LoVo (cell line): ENCODE measurements around the gene GMPR.
"Not testable (repeated sequence)": the region's sequence is repeated elsewhere in the genome, so short reads cannot be mapped to it uniquely, and the experiment has no call there.

Experiments used
- DNase-seq: peaks from one replicate; pipeline ENCODE4 v3.0.0-alpha.2; 2016; ENCODE audit warnings: low spot score

The GMPR gene

DNA sequence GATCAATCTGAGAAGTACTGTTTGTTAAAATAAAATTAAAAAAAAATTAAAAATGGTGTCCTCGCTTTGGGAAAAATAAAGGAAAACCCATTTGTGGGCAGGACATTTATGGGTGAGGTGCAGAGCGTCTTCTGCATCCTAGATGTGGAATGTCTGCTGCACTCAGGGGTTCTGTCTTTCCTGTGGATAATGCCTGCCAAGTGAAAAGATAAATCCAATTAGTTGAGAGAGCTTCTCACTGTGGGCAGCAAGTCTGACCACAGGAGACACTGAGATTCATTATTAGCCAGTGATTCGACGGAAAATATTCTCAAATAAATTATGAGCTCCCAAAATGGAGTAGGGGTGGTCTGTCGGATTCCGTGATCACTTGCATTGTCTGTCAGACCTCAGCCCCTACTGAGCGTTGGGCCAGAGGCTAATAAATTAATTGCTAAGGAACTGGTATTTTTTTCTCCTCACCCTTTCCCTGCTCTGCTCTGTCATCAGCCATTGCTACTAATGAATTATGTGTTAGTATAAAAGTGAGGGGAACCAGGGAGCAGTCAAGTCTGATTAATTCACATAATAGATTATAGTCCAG, 10.0 kb downstream of the GMPR start:
- no peak for DNase-seq

DNA sequence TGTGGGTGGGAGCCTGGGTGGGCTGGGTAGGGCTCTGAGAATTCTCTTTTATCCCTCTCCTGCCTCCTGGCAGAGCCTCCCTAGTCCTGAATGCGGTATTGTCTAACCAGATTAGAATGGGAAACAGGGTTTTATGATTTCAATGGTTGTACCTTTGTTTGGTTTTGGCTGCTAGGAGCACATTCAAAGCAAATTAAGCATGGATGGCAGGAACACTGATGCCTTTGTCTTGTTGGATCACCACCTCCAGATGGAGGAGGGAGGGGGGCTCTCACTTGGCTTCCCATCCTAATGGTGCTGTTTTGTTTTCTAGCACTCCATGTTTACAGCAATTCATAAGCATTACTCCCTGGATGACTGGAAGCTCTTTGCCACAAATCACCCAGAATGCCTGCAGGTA, 11.6 kb downstream of the GMPR start:
- DNase-seq = no peak

- DNase-seq = no peak
These were observed 13.3 kb downstream of the GMPR start for GRCh38 chr6:16251706-16252105.

GRCh38 chr6:16252686-16253299, 14.4 kb downstream of the GMPR start:
- DNase-seq = no peak

DNA sequence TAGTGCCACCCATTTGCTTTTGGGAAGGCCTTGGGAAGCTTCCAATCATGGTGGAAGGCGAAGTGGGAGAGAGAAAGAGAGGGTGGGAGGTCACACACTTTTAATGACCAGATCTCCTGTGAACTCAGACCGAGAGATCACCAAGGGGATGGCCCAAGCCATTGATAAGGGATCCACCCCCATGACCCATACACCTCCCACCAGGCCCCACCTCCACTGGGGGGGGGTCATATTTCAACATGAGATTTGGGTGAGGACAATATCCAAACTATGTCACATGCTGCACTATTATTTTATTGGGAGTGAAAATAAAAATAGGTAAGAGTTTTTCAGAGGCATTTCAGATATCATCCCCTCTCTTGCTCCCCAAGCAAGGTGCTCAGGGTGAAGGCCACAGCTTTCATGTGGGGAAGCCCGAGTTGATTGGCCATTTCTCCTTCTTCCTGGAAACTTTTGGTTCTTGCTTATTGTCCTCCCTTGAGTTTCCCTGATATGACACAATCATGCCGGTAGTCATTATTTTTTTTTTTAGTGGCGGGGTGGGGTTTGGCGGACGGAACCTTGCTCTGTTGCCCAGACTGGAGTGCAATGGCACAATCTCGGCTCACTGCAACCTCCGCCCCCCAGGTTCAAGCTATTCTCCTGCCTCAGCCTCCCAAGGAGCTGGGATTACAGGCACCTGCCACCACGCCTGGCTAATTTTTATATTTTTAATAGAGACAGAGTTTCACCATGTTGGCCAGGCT, 15.2 kb downstream of the GMPR start:
- no peak for DNase-seq

DNA sequence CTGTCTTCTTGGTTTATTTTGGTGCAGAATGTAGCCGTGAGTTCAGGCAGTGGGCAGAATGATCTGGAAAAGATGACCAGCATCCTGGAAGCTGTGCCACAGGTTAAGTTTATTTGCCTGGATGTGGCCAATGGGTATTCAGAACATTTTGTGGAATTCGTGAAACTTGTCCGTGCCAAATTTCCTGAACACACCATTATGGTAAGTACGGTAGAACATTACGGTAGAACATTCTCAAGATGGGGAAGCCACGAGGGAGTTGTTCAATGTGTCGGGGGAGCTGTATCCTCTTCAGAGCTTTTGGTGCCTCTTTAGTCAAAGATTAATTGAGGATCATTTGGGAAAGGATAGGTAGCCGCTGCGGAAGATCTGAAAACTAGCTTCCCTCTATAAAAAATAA, 16.1 kb downstream of the GMPR start:
- DNase-seq = no peak

GRCh38 chr6:16256781-16257180, 18.4 kb downstream of the GMPR start:
- no peak for DNase-seq

DNA sequence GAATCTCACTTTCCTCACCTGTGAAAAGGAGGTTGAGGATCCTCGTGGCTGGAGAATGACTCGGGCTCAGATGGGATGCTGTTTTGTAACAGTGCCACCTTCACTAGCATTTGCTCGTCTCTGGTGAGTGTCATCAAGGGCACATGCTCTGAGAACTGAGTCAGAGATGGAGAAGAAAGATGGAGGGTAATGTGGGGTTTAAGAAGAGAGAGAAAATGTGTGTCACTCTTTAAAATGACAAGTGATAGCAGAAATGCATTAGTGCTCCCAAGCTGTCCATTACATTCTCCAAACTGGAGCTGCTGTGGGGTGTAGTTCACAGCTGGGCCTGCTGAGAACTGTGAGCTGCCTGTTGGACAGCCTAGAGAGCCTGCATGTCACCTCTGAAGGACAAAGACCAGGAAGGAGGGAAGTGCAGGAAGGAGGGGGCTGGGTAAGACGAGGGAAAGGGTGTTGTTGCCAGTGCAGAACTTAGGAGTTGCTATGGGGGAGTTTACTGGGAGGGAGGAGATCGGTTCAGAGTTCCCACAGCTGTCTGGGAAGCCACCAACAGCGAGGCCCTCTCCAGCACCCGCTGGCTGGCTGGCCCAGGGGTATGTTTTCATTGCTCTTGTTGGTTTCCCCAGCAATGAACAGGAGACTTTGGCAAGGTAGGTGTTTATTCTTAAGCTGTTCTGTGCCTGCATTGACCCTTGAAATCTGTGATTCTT, 19.8 kb downstream of the GMPR start:
- no peak for DNase-seq

DNA sequence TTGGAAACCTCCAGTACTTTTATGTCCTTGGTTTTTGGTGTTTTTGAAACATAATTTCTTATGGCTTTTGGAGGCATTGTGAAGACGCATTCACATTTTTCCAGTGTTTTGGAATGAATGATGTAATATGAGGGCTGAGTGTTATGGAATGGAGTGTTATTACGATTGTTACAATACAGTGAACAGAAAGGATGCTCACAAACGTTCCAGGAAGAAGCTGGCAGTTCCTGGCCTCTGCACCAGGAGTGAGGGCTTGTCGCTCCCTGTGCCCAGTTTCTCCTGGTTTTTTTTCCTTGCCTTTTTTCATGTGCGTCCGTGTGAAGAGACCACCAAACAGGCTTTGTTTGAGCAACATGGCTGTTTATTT, 20.3 kb downstream of the GMPR start:
- no peak for DNase-seq

- not testable (repeated sequence) for DNase-seq
These were observed 21.2 kb downstream of the GMPR start for GRCh38 chr6:16259604-16260003.

GRCh38 chr6:16260602-16261001, 22.2 kb downstream of the GMPR start:
- not testable (repeated sequence) for DNase-seq

DNA sequence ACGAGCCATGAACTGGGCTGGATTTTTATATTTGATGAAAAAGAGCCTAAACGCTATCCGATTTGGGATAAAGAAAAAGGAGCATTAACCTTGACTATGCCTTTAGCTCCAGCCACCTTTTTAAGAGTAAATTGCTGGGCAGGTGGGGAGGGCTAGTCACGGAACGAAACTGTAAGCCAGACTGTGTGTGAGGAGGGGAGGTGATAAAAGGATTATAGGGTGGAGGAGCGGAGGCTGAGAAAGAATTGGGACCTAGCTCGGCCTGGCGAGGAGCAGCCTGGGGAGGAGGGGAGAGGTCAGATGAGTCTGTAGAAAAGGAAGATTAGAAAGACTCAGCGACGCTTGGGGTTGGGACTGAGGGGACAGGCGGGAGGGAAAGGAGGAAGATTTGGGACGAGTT, 24.4 kb downstream of the GMPR start:
- not testable (repeated sequence) for DNase-seq

DNA sequence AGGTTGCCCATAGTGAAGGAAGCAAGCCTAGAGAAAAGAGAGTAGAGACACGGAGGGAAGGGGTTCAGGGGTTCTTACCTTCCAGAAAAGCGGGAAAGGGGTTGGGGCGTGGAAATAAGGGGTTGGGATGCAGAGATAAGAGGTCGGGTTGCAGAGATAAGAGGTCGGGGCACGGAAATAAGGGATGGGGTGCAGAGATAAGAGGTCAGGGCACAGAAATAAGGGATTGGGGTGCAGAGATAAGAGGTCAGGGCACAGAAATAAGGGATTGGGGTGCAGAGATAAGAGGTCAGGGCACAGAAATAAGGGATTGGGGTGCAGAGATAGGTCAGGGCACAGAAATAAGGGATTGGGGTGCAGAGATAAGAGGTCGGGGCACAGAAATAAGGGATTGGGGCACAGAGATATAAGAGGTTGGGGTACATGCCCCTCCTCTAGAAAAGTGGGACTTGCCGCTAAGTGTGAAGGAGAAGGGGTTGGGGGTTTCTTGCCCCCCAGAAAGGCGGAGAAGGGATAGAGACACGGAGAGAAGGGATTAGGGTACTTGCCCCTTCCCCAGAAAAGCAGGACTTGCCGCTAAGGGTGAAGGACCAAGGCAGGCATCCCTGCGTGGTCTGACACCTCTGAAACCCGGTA, 25.2 kb downstream of the GMPR start:
- not testable (repeated sequence) for DNase-seq

DNA sequence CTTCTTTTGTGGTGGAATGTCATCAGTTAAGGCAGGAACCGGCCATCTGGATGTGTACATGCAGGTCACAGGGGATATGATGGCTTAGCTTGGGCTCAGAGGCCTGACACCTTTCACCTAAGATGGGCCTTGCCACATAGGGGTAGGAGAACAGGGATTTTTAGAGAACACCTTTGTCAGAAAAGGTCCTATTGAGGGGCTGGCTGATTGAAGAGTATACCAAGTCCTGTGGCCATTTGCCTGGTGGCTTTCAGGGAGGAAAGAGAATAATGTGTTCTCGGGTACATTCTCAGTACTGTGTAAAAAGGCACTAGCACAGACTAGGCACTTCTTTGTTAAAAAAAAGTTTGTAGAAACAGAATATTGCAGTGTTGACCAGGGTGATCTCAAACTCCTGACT, 26.4 kb downstream of the GMPR start:
- no peak for DNase-seq

GRCh38 chr6:16265351-16266341, 27.3 kb downstream of the GMPR start:
- DNase-seq = no peak

DNA sequence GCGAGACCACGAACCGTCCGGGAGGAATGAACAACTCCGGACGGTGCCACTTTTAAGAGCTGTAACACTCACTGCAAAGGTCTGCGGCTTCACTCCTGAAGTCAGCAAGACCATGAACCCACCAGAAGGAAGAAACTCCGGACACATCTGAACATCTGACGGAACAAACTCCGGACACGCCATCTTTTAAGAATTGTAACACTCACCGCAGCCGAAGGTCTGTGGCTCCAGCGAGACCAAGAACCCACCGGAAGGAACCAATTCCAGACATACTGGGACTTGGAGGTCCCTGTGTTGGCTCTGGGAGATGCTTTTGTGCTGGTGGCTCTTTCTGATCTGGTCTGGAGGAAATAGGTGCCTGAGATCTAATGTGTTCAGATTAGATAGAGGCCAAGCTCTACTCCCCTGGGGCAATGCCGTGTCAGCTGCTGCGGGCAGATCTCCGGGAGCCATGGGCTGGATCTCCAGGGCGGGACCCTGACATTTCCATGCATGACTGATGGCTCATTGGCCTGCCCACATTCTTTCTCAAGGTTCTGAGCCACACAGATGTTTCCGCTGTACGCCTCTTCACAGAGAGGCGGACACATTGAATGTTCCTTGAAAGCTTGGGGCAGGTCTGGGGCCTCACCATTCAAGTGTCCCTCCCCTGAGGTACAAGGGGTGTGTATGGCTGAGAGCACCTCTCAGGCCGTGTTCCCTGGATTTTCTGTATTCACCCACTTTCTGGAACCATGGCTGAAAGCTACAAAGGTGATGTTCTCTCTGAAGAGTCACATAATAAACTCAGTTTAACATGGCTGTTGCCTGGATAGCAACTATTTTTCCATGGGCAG, 29.3 kb downstream of the GMPR start:
- no peak for DNase-seq

DNA sequence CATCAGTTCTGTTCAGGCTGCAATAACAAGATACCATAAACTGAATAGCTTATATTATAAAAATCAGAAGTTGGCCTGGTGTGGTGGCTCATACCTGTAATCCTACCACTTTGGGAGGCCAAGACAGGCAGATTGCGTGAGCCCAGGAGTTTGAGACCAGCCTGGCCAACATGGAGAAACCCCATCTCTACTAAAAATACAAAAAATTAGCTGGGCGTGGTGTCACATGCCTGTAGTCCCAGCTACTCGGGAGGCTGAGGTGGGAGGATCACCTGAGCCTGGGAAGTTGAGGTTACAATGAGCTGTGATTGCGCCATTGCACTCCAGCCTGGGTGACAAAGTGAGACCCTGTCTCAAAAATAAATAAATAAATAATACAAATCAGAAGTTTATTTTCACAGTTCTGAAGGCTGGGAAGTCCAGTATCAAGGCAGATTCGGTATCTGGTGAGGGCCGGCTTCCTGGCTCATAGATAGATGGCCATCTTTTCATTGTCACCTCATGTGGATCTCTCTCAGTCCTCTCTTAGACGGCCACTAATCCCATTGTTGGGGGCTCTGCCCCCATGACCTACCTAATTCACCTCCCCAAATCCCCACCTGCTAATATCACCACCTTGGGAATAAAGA, 31.2 kb downstream of the GMPR start:
- DNase-seq = not testable (repeated sequence)

DNA sequence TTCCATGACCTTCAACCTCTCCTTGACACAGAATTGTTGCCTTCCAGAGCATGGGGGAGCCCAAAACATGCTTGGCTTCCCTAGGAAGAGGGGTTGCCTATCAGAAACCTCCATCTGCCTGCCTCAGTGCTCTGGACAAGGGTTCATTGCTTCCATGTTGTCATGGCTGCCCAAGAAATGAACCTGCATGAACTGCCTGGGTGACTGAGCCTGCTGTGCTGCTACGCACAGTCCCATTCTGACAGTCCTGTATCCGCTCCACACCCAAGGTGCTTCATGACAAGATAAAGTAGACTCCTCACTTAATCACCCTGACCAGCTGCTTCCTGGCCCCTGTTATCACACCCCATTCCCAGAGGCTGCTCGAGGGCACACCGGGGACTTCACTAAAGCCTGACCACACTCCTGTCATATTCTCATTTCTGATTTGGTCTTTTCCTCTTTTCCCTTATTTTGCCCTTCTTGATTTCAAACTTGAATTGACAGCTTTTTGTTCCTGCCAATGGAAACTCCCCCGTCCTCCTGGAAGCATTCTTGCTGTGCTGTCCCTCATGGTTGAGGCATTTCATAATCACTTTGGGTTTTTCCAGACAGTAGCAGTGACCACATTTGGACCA, 31.9 kb downstream of the GMPR start:
- no peak for DNase-seq

DNA sequence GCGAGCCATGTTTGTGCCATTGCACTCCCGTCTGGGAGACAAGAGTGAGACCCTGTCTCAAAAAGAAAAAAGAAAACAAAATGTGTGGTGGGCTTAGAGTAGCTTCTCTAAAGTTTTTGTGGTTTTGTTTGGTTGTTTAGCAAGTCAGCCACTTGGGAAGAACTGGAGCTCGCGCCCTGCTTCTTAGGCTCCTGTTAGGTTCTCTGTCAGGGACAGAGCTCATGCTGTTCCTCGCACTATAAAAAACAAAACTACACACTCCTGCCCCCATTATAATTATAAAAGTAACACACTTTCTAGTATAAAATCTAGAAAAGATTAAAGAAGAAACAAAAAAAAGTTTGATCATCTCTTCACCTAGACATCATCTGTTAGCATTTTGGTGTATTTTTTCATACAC, 33.0 kb downstream of the GMPR start:
- no peak for DNase-seq
